HG02678 (cell line): Measurements from ENCODE around the gene UIMC1.

Experiments used
- ATAC-seq: cut with Tn5 transposase; IDR thresholded peaks from one replicate; pipeline ENCODE4 v1.9.1; 2021; ENCODE audit warnings: mild to moderate bottlenecking, moderate library complexity; ENCODE audit not compliant: unreplicated experiment

The UIMC1 gene

DNA sequence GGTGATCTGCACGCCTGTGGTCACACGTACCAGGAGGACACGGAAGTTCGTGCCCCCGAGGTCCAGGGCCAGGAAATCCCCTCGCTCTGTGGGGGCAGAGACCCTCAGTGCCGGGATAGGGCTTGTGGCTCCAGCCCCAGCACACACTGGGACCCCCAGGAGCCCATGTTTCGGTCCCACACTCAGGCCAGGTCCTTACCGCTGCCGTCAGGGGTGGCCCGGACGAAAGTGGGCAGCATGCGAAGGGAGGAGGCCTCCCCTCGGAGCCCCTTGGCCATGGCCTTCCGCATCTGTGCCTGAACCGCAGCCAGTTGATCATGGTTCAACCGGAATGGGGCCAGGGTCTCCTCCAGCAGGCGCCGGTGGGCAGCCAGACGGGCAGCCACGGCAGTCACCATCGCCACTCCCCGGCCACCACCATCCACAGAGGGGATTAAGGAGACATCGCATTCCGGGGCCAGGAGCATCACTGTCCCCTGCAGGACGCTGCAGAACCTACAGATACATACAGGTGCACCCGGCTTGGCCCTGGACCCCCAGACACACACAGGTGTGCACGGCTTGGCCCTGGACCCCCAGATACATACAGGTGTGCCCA lies 119.2 kb downstream of the UIMC1 start:
- no peak for ATAC-seq

DNA sequence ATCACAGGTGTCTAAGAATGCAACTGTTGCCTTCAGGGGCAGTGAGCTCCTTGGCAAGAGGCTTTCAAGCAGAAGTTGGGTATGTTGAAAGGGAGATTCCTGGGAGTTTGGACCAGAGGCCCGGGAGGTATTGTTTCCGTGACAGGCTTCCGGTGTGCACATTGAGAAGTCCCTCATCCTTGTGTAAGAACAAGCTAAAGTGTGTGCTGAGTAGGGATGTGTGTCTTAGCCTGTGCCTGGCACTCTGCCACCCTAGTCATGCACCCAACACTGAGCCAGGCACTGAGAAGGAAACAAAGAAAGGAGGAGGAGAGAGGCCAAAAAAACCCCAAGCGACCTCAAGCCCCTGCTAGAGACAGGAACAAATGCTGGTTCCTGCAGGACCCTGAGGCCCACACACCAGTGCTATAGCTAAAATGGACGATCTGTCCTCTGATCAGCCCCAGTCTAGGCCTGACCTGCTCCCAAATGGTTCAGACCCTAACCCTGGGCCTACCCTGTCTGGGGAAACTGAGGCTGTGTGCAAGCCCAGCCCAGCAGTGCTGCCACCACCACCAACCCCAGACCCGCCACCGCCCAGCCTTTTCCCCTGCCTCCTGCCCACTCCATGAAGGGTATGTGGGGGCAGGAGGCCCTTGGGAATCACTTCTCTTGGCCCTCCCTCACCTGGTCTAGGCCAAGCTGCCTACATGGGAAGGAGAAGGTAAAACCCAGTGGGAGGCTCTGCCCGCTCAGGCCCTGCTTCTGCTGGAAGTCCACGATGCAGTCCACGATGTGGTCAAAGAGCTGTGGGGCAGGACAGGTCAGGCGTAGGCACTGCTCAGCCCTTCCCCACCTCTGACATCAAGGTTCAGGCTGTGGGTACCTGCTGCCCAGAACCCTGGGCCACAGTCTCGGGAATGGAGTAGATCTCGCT lies 120.0 kb downstream of the UIMC1 start:
- no peak for ATAC-seq

GRCh38 chr5:176884571-176884890 lies 122.0 kb downstream of the UIMC1 start:
- ATAC-seq, result no peak

- ATAC-seq, result no peak
These were observed 122.6 kb downstream of the UIMC1 start for GRCh38 chr5:176883700-176884570.

GRCh38 chr5:176882567-176882903 lies 124.0 kb downstream of the UIMC1 start:
- no peak for ATAC-seq

DNA sequence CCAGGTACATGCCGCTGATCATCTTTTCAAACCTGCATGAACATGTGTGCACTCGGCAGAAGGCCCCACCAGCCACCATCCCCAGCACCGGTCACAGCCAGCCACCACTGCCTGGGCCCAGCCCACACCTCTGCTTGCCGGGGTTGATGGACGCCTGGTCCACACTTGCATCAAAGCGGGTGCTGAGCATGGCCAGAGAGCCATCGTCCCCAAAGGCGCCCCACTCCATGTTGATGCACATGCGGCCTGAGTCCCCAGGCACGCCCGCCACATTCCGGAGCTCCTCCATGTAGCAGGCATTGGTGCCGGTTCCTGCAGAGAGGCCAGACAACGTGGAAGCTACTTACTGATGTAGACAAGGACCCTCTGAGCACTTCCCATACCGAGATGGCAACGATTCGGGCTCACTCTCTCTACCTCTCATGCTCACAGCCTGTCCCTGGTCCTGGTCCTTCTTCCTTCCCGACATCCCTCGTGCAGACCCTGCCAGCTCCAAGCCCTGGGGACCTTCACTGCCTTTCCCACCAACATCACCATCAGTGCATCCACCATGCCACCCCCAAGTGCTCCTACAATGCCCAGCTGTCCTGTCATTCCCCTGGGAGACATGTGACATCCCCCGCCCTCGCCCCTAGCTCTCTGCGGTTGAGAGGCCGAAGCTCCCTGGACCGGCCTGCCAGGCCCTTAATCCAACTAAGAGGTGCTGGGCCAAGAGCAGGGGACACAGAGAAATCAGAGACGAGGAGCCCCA lies 124.6 kb downstream of the UIMC1 start:
- ATAC-seq, result no peak

GRCh38 chr5:176881021-176881749 lies 125.4 kb downstream of the UIMC1 start:
- no peak for ATAC-seq

DNA sequence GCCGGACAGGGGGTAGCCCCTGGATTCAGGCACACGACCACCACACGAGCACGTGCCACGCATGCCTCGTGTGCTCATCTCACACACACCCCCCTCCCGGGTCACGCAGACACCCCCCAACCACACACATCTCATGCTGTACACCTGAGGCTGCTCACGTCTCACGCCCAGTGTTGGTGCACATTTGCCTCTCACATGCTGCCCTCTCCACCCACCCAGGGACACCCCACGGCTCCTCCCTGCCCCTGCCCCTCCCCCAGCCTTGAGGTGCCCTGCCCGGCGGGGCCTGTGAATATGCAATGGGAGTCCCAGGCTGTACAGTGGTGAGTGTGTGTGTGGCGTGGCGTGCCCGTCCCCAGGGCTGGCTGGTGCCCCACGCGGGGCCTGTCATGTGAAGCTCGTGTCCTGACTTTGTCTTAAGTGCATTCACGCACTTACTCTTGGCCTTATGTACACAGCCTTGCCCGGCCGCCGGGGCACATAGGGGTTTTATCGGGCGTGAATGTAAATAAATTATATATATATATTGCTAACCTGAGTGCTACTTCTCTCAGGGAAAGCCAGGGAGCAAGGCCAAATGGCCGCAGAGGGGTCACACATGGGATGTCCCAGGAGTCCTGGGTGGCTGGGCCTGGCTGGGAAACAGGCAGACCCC lies 126.1 kb downstream of the UIMC1 start:
- no peak for ATAC-seq

DNA sequence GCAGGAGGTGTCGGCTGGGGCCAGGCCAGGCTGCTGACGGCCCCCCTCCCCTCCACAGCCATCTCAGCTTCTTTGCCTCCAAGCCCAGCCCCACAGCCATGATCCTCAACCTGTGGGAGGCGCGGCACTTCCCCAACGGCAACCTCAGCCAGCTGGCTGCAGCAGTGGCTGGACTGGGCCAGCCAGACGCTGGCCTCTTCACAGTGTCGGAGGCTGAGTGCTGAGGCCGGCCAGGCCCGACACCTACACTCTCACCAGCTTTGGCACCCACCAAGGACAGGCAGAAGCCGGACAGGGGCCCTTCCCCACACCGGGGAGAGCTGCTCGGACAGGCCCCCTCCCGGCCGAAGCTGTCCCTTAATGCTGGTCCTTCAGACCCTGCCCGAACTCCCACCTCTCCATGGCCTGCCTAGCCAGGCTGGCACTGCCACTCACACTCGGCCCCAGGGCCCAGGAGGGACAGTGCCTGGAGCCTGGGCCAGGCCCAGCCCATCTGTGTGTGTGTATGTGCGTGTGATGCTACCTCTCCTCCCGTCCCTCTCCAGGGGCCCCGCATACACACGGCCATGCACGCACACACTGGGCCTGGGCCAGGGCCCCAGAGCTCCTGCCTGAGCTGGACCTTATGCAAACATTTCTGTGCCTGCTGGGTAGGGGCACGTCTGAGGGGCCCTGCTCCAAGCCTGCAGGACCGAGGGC lies 126.8 kb downstream of the UIMC1 start:
- no peak for ATAC-seq

DNA sequence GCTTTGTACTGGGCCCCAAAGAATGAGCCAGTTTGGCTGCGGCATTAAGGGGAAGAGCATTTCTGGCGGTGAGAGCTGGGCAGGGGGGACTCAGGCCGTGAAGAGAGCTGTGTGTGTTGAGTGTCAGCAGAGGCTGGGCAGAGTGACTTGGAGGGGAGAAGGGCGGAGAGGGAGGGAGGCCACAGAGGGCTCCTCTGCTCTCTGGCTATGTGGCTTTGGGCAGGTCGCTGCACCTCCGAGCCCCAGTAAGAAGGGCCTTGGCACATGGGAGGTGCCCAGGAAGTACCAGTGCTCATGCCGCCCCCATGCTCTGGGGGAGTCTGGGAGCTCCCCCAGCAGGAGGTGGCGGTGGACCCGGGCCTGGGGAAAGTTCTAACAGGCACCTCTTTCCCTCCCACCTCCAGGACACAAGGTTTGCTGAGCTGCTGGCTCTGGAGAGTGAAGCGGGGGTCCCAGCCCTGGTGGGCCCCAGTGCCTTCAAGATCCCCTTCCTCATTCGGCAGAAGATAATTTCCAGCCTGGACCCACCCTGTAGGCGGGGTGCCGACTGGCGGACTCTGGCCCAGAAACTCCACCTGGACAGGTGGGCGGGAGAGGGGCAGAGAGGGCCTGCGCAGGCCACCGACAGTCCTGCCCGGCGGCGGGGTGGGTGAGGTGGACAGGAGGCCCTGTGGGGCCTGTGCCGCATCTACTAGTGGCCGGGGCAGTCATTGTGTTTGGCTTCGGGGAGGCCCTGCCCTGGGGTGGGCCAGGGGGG lies 127.5 kb downstream of the UIMC1 start:
- ATAC-seq, result no peak

DNA sequence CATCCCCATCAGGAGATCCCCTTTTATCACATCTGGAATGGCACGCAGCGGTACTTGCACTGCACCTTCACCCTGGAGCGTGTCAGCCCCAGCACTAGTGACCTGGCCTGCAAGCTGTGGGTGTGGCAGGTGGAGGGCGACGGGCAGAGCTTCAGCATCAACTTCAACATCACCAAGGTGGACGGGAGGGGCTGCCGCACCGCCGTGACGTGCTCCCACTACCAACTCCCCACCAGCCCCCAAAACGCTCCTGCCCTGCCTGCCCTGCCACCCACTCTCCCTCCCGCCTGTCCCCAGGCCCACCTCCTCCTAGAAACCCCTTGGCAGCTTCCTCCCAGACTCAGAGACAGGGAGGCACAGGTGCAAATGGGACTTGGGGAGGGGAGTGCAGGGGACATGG lies 128.1 kb downstream of the UIMC1 start:
- ATAC-seq, result no peak

DNA sequence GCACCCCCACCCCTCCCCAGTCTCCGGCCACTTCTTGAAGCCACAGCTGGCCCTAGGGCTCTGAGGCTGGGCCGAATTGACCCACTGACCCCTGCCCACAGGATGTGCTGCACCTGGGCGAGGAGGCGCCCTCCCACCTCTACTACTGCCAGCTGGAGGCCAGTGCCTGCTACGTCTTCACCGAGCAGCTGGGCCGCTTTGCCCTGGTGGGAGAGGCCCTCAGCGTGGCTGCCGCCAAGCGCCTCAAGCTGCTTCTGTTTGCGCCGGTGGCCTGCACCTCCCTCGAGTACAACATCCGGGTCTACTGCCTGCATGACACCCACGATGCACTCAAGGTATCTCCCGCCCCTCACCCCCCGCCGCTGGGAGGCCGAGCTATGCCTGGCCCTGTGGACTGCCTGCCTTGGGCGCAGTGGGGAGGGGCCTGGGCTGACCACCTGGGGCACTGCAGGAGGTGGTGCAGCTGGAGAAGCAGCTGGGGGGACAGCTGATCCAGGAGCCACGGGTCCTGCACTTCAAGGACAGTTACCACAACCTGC lies 128.7 kb downstream of the UIMC1 start:
- ATAC-seq, result no peak

DNA sequence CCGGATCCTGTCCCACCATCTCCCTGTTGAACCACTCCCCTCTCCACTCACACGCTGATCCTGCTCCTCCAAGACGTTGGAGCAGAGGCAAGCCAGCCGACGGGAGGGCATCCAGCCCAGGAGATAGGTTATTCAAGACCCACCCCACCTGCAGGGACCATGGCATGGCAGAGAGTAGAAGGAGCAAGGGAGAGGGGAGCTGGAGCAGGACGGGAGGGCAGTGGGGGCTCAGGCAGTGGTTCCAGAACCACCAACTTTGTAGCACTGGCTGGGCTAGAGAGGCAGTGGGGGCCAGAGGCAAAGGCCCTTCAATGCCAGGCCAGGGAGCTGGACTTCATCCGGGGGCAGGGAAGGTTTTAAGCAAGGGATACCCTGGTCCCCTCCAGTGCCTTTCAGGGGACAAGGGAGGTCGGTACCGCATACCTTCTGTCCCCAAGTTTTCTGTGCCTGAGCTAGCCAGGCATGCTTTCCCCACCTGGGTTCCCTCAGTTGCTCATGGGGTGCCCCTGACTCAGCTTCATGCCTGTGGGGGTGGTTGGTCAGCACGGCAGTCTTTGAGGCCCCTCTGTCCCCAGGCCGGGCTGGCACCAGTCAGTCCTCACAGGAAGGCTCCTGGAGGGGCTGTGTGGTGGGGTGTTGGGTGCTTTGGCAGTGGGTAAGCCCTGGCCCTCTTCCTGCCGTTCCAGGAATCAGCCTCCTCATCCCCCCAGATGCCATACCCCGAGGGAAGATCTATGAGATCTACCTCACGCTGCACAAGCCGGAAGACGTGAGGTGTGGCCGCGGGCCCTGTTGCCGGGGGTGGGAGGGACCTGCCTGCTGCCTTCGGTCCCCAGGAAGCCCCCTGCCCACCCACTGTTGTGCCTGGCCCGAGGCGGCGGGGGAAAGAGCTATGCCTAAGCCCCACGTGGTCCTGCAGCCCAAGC lies 129.8 kb downstream of the UIMC1 start:
- ATAC-seq, result no peak

GRCh38 chr5:176875783-176876505 lies 130.6 kb downstream of the UIMC1 start:
- no peak for ATAC-seq

DNA sequence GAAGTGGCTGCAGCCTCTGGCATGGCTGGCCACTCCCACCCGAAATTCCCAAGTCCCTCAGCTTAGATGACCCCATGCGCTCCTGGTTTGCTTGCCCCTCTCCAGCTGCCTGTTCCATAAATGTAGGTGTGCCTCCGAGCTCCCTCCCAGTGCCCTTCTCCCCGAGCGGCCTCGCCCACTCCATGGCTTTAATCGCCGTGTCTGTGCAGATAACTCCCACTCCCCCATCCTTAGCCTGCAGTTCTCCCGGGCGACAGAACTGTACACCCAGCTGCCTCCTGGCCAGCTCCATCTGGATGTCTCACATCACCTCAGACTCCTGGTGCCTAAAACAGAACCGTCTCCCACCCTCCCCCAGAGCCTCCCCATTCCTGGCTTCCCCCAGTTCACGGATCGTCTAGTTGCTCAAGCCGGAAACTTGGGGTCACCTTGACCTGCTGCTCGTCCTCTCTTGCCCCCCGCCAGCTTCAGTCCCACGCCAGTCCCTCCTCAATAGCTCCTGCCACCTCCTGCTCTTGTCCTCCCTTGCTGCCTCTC lies 131.5 kb downstream of the UIMC1 start:
- ATAC-seq, result no peak

- no peak for ATAC-seq
These were observed 132.3 kb downstream of the UIMC1 start for GRCh38 chr5:176874198-176874780.
